T1000 (cell line): Measurements from ENCODE around the gene ATP5F1D.

Source experiments
- DNase-seq: peaks from one replicate; lab custom pipeline; 2025; ENCODE audit warnings: mixed read lengths; lab: John Stamatoyannopoulos, UW

The ATP5F1D gene

GRCh38 chr19:1220976-1221903, 20.3 kb upstream of the ATP5F1D start:
- DNase-seq = no peak

- DNase-seq = no peak
Measured at GRCh38 chr19:1221904-1222255, 19.7 kb upstream of the ATP5F1D start.

- DNase-seq = no peak
Measured at GRCh38 chr19:1222394-1222793, 19.2 kb upstream of the ATP5F1D start.

- DNase-seq = no peak
Measured at GRCh38 chr19:1223018-1223855, 18.3 kb upstream of the ATP5F1D start.

- no peak for DNase-seq
Measured at GRCh38 chr19:1224047-1224825, 17.3 kb upstream of the ATP5F1D start.

GRCh38 chr19:1224847-1225246, 16.7 kb upstream of the ATP5F1D start:
- no peak for DNase-seq

GRCh38 chr19:1225440-1226226, 15.9 kb upstream of the ATP5F1D start:
- DNase-seq = no peak

- no peak for DNase-seq
Measured at GRCh38 chr19:1226227-1226518, 15.4 kb upstream of the ATP5F1D start.

- no peak for DNase-seq
Measured at GRCh38 chr19:1226522-1227303, 14.8 kb upstream of the ATP5F1D start.

- DNase-seq = no peak
Measured at GRCh38 chr19:1227304-1228054, 14.1 kb upstream of the ATP5F1D start.

- DNase-seq = no peak
Measured at GRCh38 chr19:1228161-1228957, 13.2 kb upstream of the ATP5F1D start.

GRCh38 chr19:1229056-1229923, 12.3 kb upstream of the ATP5F1D start:
- DNase-seq = no peak

- DNase-seq = no peak
Measured at GRCh38 chr19:1229924-1230782, 11.4 kb upstream of the ATP5F1D start.

GRCh38 chr19:1230783-1231489, 10.6 kb upstream of the ATP5F1D start:
- no peak for DNase-seq

GRCh38 chr19:1231729-1232637, 9.6 kb upstream of the ATP5F1D start:
- DNase-seq = no peak
